ENCODE measurements around the gene SAT2.

Gene SAT2

GRCh38 chr17:7579834-7580603 is 47.6 kb downstream of the SAT2 start:
- Mint-ChIP-seq H3K27ac (peak overlapping the region; percentile 64), H3K4me1 (peaks cover 48% of the 10 kb centered on the region)

GRCh38 chr17:7579001-7579833 is 48.4 kb downstream of the SAT2 start, which contains the start of gene CD68:
CD68 (plus strand) TSS chr17:7579638; CDS start chr17:7579678, 40 bp downstream.
- peaks cover 49% of the 10 kb centered on the region for H3K4me1 Mint-ChIP-seq
- ATAC-seq (ENCODE audit: low read depth) = peak; percentile 66
- H3K27me3 Mint-ChIP-seq = no peaks in the 10 kb centered on the region
- peak within 1 kb of the TSS; percentile 64 for H3K27ac Mint-ChIP-seq
- DNase-seq (ENCODE audit: low spot score in 2 of 2) = peak in 1 of 2 donors; percentile 62
- peaks cover 23% of the 10 kb centered on the region for H3K36me3 Mint-ChIP-seq
- no peaks in the 10 kb centered on the region for H3K9me3 Mint-ChIP-seq
- peak within 1 kb of the TSS; percentile 69 for H3K4me3 Mint-ChIP-seq

More at GRCh38 chr17:7579834-7580603, 47.6 kb downstream of the SAT2 start:
- H3K4me3 Mint-ChIP-seq = peak overlapping the region; percentile 69
- DNase-seq (ENCODE audit: low spot score in 2 of 2) (no peak), ATAC-seq (ENCODE audit: low read depth) (no peak)
- H3K9me3 Mint-ChIP-seq = no peaks in the 10 kb centered on the region
- peaks cover 18% of the 10 kb centered on the region for H3K36me3 Mint-ChIP-seq
- no peaks in the 10 kb centered on the region for H3K27me3 Mint-ChIP-seq

- Mint-ChIP-seq H3K4me1 (peaks cover 53% of the 10 kb centered on the region), H3K9me3 (no peaks in the 10 kb centered on the region), H3K27me3 (no peaks in the 10 kb centered on the region), H3K27ac (peak overlapping the region; percentile 63), H3K4me3 (no peak overlapping the region), H3K36me3 (peaks cover 28% of the 10 kb centered on the region)
- DNase-seq (ENCODE audit: low spot score in 2 of 2) (no peak), ATAC-seq (ENCODE audit: low read depth) (no peak)
These were observed 50.1 kb downstream of the SAT2 start for GRCh38 chr17:7577327-7578199.

- ATAC-seq (ENCODE audit: low read depth) = no peak
- no peak overlapping the region for H3K4me3 Mint-ChIP-seq
- H3K27ac Mint-ChIP-seq = peak overlapping the region; percentile 72
- H3K36me3 Mint-ChIP-seq = peaks cover 28% of the 10 kb centered on the region
- H3K9me3 Mint-ChIP-seq = no peaks in the 10 kb centered on the region
- no peaks in the 10 kb centered on the region for H3K27me3 Mint-ChIP-seq
- peaks cover 52% of the 10 kb centered on the region for H3K4me1 Mint-ChIP-seq
- DNase-seq (ENCODE audit: low spot score in 2 of 2) = no peak
These were observed 51.1 kb downstream of the SAT2 start for GRCh38 chr17:7576432-7576937.

Measured in memory B cell (primary cell).